ENCODE measurements around the gene COG5.
"Not testable (repeated sequence)": the region's sequence is repeated elsewhere in the genome, so short reads cannot be mapped to it uniquely, and the experiment has no call there.

Gene COG5

GRCh38 chr7:107248551-107249316 is 315.0 kb downstream of the COG5 start:
- H3K23ac ChIP-seq (ENCODE audit: low read length) = no peak overlapping the region
- no peaks in the 10 kb centered on the region for H3K9me3 ChIP-seq (ENCODE audit: insufficient read depth, low read depth, low read length)
- H3K4me1 ChIP-seq (ENCODE audit: control insufficient read depth in 1 of 2, insufficient read depth in 2 of 2, low read length in 2 of 2) = no peaks in the 10 kb centered on the region
- H3K27me3 ChIP-seq (ENCODE audit: insufficient read depth, low read length) = no peaks in the 10 kb centered on the region
- H4K8ac ChIP-seq (ENCODE audit: low read depth, low read length) = no peak overlapping the region
- no peak overlapping the region for H3K14ac ChIP-seq (ENCODE audit: low read length)
- no peak overlapping the region for H2BK120ac ChIP-seq (ENCODE audit: insufficient read depth, low read length, poor library complexity)
- no peak overlapping the region for H2BK12ac ChIP-seq (ENCODE audit: low read length)
- no peak overlapping the region for H2AK5ac ChIP-seq (ENCODE audit: low read length)
- H3K18ac ChIP-seq (ENCODE audit: low read length) = no peak overlapping the region
- no peaks in the 10 kb centered on the region for H3K79me2 ChIP-seq (ENCODE audit: control insufficient read depth, insufficient read depth, low read length, poor library complexity)
- WGBS (ENCODE audit: extremely low coverage, insufficient coverage, insufficient read length) = no CpG with 5 or more reads among the region's 5 CpGs
- peaks cover 0 to 1% of the 10 kb centered on the region in 2 experiments for H3K36me3 ChIP-seq (ENCODE audit: control insufficient read depth in 1 of 2, insufficient read depth in 2 of 2, low read length in 2 of 2)
- no peak overlapping the region for H3K4me2 ChIP-seq (ENCODE audit: low read length)
- H4K91ac ChIP-seq (ENCODE audit: low read depth, low read length) = no peak overlapping the region
- H3K4ac ChIP-seq (ENCODE audit: low read depth, low read length) = no peak overlapping the region
- H3K79me1 ChIP-seq (ENCODE audit: low read length) = no peaks in the 10 kb centered on the region
- no peak overlapping the region for H2BK5ac ChIP-seq (ENCODE audit: low read depth, low read length, poor library complexity)
- no peak overlapping the region for H4K12ac ChIP-seq (ENCODE audit: low read depth, low read length)
- H3K27ac ChIP-seq (ENCODE audit: low read depth, low read length) = no peak overlapping the region
- H3K4me3 ChIP-seq (ENCODE audit: low read depth, low read length) = no peak overlapping the region
- H2AFZ ChIP-seq (ENCODE audit: insufficient read depth, low read length, poor library complexity) = no peak overlapping the region
- H3K9ac ChIP-seq (ENCODE audit: low read length) = no peak overlapping the region
- DNase-seq = no peak

DNA sequence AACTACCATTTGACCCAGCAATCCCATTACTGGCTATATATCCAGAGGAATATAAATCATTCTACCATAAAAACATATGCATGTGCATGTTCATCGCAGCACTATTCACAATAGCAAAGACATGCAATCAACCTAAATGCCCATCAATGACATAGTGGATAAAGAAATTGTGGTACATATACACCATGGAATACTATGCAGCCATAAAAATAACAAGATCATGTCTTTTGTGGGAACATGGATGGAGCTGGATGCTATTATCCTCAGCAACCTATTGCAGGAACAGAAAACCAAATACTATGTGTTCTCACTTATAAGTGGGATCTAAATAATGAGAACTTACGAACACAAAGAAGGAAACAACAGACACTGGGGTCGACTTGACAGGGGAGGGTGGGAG is 316.9 kb downstream of the COG5 start:
- not testable (repeated sequence) for H3K79me1 ChIP-seq (ENCODE audit: low read length); H3K14ac ChIP-seq (ENCODE audit: low read length); H3K4ac ChIP-seq (ENCODE audit: low read depth, low read length); H3K27me3 ChIP-seq (ENCODE audit: insufficient read depth, low read length); H3K18ac ChIP-seq (ENCODE audit: low read length); H2BK12ac ChIP-seq (ENCODE audit: low read length); H4K12ac ChIP-seq (ENCODE audit: low read depth, low read length); H3K9me3 ChIP-seq (ENCODE audit: insufficient read depth, low read depth, low read length); H4K8ac ChIP-seq (ENCODE audit: low read depth, low read length); H2BK5ac ChIP-seq (ENCODE audit: low read depth, low read length, poor library complexity); H2AK5ac ChIP-seq (ENCODE audit: low read length); DNase-seq; H3K9ac ChIP-seq (ENCODE audit: low read length); H3K27ac ChIP-seq (ENCODE audit: low read depth, low read length); H4K91ac ChIP-seq (ENCODE audit: low read depth, low read length); H3K79me2 ChIP-seq (ENCODE audit: control insufficient read depth, insufficient read depth, low read length, poor library complexity); H3K4me1 ChIP-seq (ENCODE audit: control insufficient read depth in 1 of 2, insufficient read depth in 2 of 2, low read length in 2 of 2); H2BK120ac ChIP-seq (ENCODE audit: insufficient read depth, low read length, poor library complexity); H3K4me3 ChIP-seq (ENCODE audit: low read depth, low read length); H3K36me3 ChIP-seq (ENCODE audit: control insufficient read depth in 1 of 2, insufficient read depth in 2 of 2, low read length in 2 of 2); H3K23ac ChIP-seq (ENCODE audit: low read length); H3K4me2 ChIP-seq (ENCODE audit: low read length); H2AFZ ChIP-seq (ENCODE audit: insufficient read depth, low read length, poor library complexity)
- no CpG with 5 or more reads among the region's 3 CpGs for WGBS (ENCODE audit: extremely low coverage, insufficient coverage, insufficient read length)

DNA sequence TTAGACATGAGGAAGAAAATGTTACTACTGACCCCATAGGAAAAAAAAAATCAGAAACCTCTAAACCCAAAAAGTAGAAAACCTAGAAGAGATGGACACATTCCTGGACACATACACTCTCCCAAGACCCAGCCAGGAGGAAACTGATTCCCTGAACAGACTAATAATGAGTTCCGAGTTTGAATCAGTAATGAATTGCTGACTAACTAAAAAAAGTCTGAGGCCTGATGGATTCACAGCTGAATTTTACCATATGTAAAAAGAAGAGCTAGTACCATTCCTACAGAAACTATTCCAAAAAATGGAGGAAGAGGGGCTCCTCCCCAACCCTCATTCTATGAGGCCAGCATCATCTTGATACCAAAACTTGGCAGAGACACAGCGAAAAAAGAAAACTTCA is 319.1 kb downstream of the COG5 start:
- Histone ChIP-seq H3K27ac (ENCODE audit: low read depth, low read length) (no peak overlapping the region), H3K9ac (ENCODE audit: low read length) (no peak overlapping the region), H3K27me3 (ENCODE audit: insufficient read depth, low read length) (no peaks in the 10 kb centered on the region), H2AFZ (ENCODE audit: insufficient read depth, low read length, poor library complexity) (no peak overlapping the region), H3K4me2 (ENCODE audit: low read length) (no peak overlapping the region), H3K18ac (ENCODE audit: low read length) (no peak overlapping the region), H3K23ac (ENCODE audit: low read length) (no peak overlapping the region), H2BK12ac (ENCODE audit: low read length) (no peak overlapping the region), H3K36me3 (ENCODE audit: control insufficient read depth in 1 of 2, insufficient read depth in 2 of 2, low read length in 2 of 2) (peaks cover 0 to 1% of the 10 kb centered on the region in 2 experiments), H3K79me2 (ENCODE audit: control insufficient read depth, insufficient read depth, low read length, poor library complexity) (no peaks in the 10 kb centered on the region), H2AK5ac (ENCODE audit: low read length) (no peak overlapping the region), H3K9me3 (ENCODE audit: insufficient read depth, low read depth, low read length) (no peaks in the 10 kb centered on the region), H2BK5ac (ENCODE audit: low read depth, low read length, poor library complexity) (no peak overlapping the region), H2BK120ac (ENCODE audit: insufficient read depth, low read length, poor library complexity) (no peak overlapping the region), H4K91ac (ENCODE audit: low read depth, low read length) (no peak overlapping the region), H3K4me1 (ENCODE audit: control insufficient read depth in 1 of 2, insufficient read depth in 2 of 2, low read length in 2 of 2) (no peaks in the 10 kb centered on the region), H3K4me3 (ENCODE audit: low read depth, low read length) (no peak overlapping the region), H4K8ac (ENCODE audit: low read depth, low read length) (no peak overlapping the region), H3K4ac (ENCODE audit: low read depth, low read length) (no peak overlapping the region), H3K79me1 (ENCODE audit: low read length) (no peaks in the 10 kb centered on the region), H4K12ac (ENCODE audit: low read depth, low read length) (no peak overlapping the region), H3K14ac (ENCODE audit: low read length) (no peak overlapping the region)
- no peak for DNase-seq
- WGBS (ENCODE audit: extremely low coverage, insufficient coverage, insufficient read length) = no CpG with 5 or more reads among the region's 2 CpGs

GRCh38 chr7:107242267-107242666 is 321.5 kb downstream of the COG5 start:
- H2BK120ac ChIP-seq (ENCODE audit: insufficient read depth, low read length, poor library complexity) = no peak overlapping the region
- no peak overlapping the region for H4K12ac ChIP-seq (ENCODE audit: low read depth, low read length)
- H2AK5ac ChIP-seq (ENCODE audit: low read length) = no peak overlapping the region
- H3K27me3 ChIP-seq (ENCODE audit: insufficient read depth, low read length) = no peaks in the 10 kb centered on the region
- H4K8ac ChIP-seq (ENCODE audit: low read depth, low read length) = no peak overlapping the region
- no peak overlapping the region for H3K23ac ChIP-seq (ENCODE audit: low read length)
- no peak overlapping the region for H2BK5ac ChIP-seq (ENCODE audit: low read depth, low read length, poor library complexity)
- no peak overlapping the region for H3K4ac ChIP-seq (ENCODE audit: low read depth, low read length)
- WGBS (ENCODE audit: extremely low coverage, insufficient coverage, insufficient read length) = no CpG with 5 or more reads among the region's 4 CpGs
- no peaks in the 10 kb centered on the region for H3K36me3 ChIP-seq (ENCODE audit: control insufficient read depth in 1 of 2, insufficient read depth in 2 of 2, low read length in 2 of 2)
- no peaks in the 10 kb centered on the region for H3K9me3 ChIP-seq (ENCODE audit: insufficient read depth, low read depth, low read length)
- no peak overlapping the region for H4K91ac ChIP-seq (ENCODE audit: low read depth, low read length)
- no peak for DNase-seq
- no peaks in the 10 kb centered on the region for H3K79me2 ChIP-seq (ENCODE audit: control insufficient read depth, insufficient read depth, low read length, poor library complexity)
- no peak overlapping the region for H3K9ac ChIP-seq (ENCODE audit: low read length)
- no peaks in the 10 kb centered on the region for H3K79me1 ChIP-seq (ENCODE audit: low read length)
- no peak overlapping the region for H3K27ac ChIP-seq (ENCODE audit: low read depth, low read length)
- H3K4me3 ChIP-seq (ENCODE audit: low read depth, low read length) = no peak overlapping the region
- H3K4me2 ChIP-seq (ENCODE audit: low read length) = no peak overlapping the region
- H2BK12ac ChIP-seq (ENCODE audit: low read length) = no peak overlapping the region
- no peak overlapping the region for H2AFZ ChIP-seq (ENCODE audit: insufficient read depth, low read length, poor library complexity)
- no peak overlapping the region for H3K18ac ChIP-seq (ENCODE audit: low read length)
- no peak overlapping the region for H3K14ac ChIP-seq (ENCODE audit: low read length)
- H3K4me1 ChIP-seq (ENCODE audit: control insufficient read depth in 1 of 2, insufficient read depth in 2 of 2, low read length in 2 of 2) = peaks cover 0 to 2% of the 10 kb centered on the region in 2 experiments
